SHP77 treated with DMSO at 0.1 percent for 48 hours (cell line): ENCODE measurements around the gene NPTN.
"Not testable (repeated sequence)": the region's sequence is repeated elsewhere in the genome, so short reads cannot be mapped to it uniquely, and the experiment has no call there.

Source experiments
- DNase-seq: peaks from one replicate; lab custom pipeline; 2025; lab: John Stamatoyannopoulos, UW

Gene NPTN

DNA sequence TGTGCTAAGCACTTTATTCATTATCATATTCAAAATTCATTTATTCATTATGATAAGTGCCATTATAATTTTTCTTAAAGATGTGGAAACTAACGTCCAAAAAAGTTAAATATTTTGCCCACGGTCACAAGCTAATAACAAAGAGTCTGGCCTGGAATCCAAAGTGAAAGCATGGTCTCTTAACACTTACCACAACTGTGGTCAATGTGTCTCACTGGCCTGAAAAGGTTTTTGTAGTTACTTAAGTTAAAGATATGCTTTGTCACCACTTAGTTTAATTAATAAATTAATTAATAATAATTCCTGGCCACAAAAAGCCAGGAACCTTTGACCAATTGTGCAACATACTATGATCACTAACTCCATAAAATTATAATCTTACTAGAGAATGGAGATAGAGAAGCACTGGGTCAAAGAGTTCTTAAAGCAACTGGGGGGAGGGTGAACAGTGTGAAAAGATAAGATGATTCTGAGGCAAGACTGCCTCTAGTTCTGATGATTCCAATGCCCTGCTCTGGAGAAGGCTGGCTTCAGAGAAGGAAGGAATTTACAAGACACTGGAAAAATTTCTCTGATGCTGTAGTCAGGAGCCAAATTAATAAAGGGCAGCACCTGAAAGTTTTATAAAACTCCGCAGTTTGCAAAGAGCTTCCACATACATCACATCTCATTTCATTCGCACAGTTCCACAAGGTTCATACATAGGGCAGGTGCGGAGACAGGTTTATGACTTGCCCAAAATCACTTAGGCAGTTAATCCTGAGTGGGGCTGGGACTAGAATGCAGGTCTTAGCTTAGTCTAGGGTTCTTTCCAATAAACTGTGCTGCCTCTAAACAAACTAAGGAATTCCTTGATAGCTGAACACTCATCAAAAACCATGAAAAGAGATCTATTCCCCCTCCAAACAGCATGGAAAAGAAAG is 32.5 kb downstream of the NPTN start:
- DNase-seq, result no peak

DNA sequence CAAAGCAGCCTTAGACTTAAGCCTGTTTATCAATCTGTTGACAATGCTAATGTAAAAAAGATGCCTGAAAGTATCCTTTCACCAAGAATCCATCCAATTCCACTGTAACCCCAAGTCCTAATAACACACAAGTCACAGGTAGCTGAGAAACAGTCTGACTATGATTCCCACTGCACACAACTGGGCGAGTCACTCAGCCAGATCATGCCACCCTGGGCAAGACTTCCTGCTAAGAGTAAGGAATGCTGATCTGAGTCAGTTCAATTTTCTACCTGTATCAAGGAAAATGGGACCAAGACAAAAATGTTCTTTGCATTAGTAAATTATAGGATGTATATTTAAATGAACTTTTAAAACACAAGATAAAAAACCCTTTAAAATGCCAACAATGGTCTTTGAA is 33.3 kb downstream of the NPTN start:
- no peak for DNase-seq

DNA sequence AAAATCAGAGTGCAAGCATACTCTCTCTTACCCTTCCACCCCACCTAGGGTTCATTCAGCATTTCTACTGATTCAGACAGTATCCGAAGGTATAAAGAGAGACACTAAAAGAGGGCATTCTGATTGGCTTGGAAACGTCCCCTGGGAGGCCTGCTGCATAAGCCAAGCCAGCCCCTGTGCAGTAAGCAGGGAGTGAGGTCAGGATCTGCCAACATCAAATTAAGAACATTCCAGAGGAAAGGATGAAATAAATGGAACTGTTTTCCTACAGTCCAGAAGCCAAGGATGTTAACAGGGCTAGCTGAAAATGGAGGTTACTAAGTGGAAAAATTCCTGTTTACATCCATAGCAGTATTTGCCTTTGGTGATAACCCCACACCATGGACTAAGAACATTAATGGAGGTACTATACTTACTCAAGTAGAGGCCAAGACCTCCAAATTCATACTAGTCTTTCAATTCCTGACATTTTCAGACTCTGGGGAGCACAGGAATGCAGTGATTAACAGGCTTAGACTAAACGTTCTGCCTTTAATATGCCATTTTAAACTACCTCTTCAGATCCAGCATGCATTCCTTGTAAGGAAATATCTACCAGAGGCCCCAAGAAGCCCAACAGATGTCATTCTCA is 34.5 kb downstream of the NPTN start:
- no peak for DNase-seq

DNA sequence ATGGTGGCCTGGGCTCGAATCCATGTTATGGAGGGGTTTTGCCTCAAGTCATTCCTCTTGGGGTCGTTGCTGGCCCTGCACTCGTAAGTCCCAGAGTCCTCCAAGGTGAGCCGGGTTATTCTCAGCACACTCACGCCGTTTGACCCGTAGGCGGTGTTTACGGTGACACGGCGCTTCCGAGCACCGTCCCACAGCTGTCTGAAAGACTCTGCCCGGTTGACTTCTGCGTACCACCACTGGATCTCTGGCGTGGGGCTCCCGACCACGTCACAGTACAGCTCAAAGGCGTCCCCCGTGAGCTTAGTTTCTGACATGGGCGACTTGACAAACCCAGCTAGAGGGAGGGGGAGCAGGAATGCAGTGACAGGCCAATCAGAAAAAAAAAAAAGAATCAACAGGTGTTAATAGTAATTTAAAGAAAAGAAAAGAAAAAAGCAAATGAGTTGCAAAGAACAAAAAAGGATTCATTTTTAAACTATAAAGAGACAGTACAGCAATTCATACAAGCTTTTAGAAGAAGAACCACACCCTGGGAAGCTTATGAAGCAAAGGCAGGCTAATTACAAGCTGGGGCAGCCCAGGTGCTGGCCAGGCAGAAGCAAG is 36.1 kb downstream of the NPTN start:
- no peak for DNase-seq

DNA sequence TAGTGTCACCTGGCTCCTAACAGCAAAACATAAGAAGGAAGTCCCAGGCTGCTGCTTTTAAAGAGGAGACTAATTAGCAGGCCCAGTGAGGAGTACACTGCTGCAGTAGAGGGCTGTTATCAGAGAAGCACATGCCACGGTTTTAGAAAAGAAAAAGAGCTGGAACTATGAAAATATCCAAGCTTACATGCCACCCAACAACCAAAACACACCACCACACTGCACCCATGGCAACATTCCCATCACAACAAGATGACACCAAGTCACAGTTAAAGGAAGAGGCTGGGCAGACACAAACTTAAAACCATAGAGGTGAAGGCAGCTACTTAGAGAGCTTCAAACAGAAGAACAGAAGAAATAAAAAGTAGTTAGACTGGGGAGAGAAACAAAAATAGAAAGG is 37.0 kb downstream of the NPTN start:
- DNase-seq, result no peak

GRCh38 chr15:73594109-73594508 is 39.1 kb downstream of the NPTN start:
- DNase-seq, result no peak

GRCh38 chr15:73593304-73594074 is 39.7 kb downstream of the NPTN start:
- no peak for DNase-seq

GRCh38 chr15:73590263-73590662 is 42.9 kb downstream of the NPTN start:
- DNase-seq, result no peak

- no peak for DNase-seq
Observed at GRCh38 chr15:73589766-73590165, 43.4 kb downstream of the NPTN start.

DNA sequence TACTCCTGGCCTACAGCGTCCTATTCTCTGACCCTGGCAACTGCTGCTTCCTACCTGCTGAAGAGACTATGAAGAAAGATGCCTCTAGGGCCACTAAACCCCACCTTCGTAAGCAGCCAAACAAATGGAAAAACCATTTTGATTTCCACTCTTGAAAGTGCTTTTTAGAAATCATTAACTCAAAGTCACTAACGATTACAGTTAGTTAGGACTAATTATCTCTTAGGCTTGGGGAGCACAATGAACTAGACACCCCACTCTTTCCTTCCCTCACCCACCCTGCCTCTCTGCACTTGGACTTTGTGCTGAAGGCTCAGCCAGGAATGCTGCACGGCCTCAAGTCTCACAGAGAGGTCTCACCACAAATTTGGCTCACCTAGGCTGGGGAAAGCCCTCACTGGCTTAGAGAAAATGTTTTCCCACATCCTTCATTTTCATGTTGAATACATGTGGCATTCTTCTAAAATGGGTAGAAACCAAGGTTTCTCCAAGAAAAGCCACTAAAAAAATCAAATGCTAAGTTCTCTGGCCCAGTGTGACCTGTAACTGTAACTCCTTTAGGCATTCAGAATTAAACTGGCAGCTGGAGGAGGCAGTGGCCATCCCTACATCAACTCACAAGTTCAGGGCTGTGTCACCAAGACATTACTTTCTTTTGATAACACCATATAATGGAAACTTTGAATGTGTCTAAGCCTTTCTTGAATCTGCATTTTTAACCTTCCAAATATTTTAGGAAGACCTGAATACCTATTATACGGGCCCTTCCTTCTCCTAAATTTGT is 47.1 kb downstream of the NPTN start:
- no peak for DNase-seq

GRCh38 chr15:73584699-73585420 is 48.3 kb downstream of the NPTN start:
- no peak for DNase-seq

- DNase-seq, result no peak
Observed at GRCh38 chr15:73583544-73583943, 49.6 kb downstream of the NPTN start.

DNA sequence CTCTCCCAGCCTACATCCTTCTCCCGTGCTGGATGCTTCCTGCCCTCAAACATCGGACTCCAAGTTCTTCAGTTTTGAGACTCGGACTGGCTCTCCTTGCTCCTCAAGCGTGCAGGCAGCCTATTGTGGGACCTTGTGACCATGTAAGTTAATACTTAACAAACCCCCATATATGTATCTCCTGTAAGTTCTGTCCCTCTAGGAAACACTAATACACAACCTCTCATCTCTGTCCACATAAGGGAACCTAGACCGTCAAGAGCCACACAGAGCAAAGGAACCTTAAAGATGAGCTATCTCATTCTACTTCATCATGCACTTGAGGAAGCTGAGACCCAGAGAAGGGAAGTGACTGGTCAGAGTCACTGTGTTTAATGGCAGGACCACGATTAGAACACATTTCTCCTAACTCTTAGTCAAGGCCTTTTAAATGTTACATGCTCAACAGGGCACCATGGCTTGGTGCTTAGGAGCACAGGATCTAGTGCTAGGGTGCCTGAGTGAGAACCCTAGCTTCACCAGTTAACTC is 50.3 kb downstream of the NPTN start:
- no peak for DNase-seq

DNA sequence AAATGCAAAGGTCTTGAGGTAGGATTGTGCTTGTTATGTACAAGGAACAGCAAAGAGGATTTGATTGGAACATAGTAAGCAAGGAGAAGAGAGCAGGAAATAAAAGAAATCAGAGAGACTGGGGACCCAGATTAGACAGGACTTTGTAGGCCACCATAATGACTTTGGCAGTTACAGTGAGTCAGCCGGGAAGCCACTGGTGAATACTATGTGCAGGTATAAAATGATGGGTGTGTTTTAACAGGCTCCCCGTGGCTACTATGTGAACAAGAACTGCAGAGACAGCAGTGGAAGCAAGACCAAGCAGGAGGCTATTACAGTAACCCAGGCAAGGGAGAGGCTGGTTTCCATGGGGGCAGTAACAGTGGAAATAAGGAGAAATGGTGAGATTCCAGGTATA is 55.2 kb downstream of the NPTN start:
- no peak for DNase-seq

- not testable (repeated sequence) for DNase-seq
Observed at GRCh38 chr15:73577593-73577992, 55.6 kb downstream of the NPTN start.

- no peak for DNase-seq
Observed at GRCh38 chr15:73575636-73576247, 57.4 kb downstream of the NPTN start.

DNA sequence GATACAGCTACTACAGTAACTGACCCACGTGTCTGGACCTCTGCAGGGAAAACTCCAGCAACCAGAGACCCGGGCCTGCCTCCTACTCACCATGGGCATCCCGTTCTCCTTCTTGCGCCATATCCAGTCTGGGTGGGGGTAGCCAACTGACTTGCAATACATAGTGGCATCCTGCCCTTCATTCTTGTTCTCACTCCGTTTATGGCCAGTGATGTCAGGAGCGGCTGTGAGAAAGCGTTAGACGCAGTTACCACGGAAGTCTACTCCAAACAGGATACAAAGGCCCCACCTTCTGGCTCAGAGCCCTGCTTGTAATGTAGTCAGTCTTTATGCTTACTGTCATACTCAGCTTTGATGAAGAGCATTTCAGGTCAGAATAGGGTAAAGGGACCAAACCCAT is 59.6 kb downstream of the NPTN start:
- DNase-seq, result peak; percentile 6

DNA sequence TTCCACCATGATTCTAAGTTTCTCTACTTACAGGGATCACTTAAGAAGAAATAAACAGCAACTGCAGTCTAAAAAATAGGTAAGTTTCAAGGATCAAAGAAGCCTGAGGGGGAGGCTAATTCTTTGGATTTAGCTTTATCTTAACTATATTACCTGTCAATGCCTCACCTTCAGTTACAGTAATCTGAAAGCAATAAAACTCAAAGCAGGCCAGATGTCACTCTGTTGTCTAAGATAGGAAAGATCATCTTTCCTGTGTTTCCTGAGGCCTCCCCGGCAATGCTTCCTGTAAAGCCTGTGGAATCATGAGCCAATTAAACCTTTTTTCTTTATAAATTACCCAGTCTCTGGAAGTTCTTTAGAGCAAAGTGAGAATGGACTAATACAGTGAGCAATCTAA is 60.2 kb downstream of the NPTN start:
- DNase-seq, result no peak

GRCh38 chr15:73572296-73572695 is 60.9 kb downstream of the NPTN start:
- no peak for DNase-seq

DNA sequence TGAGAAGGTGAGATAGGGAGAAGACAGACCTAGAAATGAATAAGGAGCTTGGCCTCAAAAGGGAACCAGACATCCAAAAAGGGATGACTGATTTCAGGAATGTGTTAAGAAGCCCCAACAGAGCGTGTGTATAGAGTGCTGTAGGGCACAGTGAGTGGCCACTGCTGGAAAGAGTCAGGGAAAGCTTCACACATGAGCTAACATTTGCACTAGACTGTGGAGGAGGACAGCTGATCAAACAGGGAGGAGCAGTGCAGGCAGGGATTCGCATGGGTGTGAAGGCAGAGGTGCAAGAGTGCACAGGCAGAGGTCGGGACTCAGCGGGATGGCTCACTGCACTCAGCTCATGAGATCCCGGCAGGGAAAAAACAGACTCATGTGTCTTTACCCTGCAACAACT is 61.8 kb downstream of the NPTN start:
- peak; percentile 94 for DNase-seq
